NCI-H1436 (cell line): ENCODE data around the gene ZBTB7C.

Experiments
- DNase-seq: peaks from one replicate; lab custom pipeline; 2025; lab: John Stamatoyannopoulos, UW

Gene ZBTB7C

DNA sequence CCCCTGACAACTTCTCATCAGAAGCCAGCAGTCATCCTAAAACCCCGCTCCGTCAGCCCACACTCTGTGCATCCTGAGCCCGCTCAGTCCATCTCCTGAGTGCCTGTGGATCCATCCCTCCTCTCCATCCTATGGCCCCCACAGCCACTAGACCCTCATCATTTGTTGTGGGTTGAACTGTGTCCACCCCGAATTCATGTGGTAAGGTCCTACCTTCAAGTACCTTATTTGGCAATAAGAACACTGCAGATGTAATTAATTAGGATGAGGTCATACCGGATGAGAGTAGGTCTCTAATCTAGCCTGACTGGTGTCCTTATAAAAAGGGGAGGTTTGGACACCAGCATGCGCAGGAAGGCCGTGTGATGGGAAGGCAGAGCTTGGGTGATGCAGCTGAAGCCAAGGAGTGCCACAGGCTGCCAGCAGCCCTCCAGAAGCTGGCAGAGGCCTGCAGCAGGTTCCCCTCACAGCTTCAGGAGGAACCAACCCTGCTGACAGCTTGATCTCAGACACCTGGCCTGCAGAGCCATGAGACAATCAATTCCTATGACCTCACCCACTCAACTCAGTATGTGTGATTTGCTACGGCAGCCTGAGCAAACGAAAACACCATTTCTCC is 192.4 kb downstream of the ZBTB7C start:
- DNase-seq, result peak; percentile 49

DNA sequence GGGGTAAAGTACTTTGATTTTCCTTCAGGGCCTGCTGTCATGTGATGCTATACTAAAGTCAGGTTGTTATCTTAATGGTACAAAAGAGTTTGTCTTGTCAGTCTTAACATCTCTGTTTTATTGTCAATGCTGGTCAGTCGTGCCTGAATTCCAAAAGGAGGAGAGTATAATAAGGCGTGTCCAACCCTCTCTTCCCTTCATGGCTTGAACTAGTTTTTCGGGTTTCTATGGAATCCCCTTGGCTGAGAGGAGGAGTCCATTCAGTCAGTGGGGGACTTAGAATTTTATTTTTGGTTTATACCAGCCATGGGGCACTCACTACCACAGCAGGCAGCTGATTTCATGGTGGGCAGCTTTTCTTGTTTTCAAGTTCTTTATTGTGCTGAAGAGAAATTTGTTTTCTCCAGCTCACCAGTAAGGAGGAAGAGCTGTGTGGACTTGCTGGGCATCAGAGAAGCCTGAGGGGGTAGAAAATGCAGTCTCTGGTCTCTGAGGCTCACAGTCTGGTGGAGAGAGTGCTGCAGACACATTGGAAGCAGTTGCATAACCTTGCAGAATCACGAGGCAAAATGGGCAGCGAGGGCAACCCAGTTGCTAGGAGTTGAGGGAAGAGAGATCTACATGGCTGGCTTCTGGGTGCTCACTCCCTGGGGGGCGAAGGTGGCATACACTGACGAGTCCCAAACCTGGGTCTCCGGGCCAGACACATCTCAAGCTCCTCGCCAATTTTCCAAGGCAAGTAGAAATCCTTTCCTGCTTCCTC is 193.1 kb downstream of the ZBTB7C start:
- DNase-seq, result no peak

DNA sequence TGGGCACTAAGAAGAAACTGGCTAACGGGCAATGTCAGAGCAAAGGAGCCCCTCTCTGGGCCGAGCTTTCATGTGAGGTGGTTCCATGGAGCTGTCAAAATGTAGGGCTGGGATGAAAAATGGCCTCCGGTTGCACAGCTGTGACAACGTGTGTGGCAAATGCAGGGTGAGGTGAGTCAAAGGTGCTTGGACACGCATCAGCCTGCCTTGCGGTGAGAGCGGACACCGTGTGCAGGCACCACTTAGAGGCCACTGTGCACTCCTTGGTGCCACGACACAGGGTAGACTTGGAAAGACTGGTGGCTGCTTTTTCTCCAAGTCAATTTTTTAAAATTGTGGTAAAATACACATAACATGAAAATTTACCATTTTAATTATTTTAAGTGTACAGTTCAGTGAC is 195.4 kb downstream of the ZBTB7C start:
- no peak for DNase-seq

DNA sequence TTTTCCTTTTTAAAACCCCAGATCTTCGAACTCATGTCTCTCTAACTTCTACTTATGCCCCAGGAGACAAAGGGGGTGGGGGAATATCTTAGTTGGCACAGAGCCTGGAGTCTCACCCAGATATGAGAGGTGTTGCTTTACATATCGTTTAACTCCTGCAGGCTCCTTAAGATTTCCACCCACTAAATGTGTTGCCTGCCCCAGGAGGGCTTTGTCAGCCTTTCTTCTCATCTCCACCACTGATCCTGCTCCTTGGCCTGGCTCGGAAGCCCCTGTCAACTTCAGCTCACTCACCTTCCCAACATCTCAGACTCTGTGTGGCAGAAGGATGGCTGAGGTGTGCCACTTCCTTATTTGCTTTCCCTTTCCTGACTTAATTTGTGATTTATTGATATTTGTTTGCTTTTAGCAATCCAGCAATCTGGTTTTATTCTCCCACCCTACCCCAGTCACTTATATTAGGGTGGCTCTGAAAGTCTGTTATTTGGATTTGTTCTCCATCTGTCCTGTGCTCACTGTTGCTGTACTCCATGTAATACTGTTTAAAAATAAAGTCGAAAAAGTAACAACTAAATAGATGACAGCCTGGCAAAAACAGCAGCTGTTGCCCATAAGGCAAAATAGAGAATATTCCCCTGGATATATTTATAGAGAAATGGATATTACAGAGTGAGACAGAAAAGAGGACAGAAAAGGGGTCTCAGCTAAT is 200.6 kb downstream of the ZBTB7C start:
- DNase-seq, result peak; percentile 10

DNA sequence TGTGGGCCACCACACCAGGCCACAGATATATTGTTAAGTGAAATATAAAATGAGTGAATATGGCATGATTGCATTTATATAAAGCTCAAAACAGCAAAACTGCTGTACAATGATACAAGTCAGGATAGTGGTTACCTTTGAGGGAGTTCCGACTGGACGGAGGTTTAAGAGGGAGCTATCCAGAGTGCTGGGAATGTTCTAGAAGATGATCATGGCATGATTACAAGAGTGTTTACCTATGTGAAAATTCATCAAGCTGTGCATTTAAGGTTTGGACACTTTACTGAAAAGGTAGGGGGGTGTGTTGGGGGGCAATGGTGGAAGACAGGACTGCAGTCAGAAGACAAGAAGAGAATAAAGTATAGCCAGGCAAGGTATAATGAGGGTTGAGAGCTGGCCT is 201.4 kb downstream of the ZBTB7C start:
- no peak for DNase-seq

DNA sequence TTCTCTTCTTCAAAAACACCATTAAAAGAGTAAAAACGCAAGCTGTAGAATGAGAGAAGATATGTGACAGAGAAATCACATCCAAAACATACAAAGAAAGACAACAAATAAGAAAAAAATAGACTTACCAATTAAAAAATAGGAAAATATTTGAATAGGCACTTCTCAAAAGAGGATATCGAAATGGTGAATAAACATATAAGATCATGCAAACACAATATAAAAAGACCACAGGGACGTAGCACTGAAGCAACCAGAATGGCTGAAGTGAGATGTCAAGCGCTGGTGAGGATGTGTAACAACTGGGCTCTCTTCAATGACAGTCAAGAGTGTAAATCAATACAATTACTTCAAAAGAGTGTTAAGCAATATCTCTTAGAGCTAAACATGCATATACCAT is 202.3 kb downstream of the ZBTB7C start:
- no peak for DNase-seq

DNA sequence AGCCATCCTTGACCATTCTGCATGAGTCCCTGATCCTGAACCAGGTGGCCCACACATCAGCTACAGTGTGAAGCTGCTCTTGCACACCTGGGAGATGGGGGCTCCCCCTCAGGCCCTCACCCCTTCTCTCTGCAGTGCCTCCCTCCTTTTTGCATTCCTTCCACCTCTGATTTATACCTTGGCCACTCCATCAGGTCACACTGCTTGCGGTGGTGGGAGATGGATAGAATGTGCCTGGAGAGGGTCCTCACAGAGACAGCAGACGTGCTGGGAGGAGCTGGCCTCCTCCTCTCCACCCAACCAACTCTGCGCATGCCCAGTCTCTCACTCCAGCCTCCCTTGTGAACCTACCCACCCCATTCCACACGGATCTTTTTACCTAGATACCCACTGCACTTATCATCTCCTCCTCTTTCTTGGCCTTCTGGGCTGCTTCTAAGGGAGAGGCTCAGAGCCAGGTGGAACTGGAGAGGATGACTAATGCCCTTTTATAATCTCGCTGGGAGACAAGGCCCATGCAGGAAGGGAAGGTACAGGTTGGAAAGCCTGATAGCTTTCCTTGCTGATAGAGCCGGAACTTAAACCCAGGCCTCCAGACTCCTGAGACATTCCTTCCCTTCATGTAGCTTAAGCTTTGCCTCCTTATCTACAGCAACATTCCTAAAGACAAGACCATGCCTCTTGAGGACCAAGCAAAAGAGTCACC is 205.1 kb downstream of the ZBTB7C start:
- DNase-seq, result no peak

DNA sequence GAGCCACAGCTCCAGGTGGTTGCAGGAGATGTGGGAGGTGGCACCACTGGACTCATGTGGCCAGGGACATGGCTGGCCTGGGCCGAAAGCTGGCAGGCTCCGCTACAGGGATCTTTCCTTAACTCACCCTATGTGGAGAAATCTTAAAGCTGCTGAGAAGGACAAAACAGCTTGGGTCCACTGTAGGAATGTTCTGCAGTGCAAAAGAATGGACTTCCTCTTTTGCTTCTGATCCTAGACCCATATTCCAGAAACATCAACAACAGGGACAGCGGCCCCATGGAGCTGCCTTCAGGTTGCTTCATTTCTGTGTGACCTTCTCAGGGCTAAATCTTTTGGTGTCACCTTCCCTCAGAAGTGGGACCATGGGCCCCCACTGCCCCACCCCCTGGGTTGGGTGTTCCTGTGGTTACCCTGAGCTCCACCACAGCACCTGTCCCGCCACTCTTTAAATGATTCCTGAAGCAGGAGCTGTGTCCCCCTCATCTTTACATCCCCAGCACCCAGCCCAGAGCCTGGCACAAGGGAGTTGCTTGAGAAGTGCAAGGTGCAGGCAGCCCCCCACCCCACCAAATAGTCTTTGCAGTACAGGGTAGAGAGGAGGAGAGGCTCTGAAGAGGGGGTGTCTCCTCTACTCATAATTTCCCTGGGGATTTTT is 205.8 kb downstream of the ZBTB7C start:
- no peak for DNase-seq

DNA sequence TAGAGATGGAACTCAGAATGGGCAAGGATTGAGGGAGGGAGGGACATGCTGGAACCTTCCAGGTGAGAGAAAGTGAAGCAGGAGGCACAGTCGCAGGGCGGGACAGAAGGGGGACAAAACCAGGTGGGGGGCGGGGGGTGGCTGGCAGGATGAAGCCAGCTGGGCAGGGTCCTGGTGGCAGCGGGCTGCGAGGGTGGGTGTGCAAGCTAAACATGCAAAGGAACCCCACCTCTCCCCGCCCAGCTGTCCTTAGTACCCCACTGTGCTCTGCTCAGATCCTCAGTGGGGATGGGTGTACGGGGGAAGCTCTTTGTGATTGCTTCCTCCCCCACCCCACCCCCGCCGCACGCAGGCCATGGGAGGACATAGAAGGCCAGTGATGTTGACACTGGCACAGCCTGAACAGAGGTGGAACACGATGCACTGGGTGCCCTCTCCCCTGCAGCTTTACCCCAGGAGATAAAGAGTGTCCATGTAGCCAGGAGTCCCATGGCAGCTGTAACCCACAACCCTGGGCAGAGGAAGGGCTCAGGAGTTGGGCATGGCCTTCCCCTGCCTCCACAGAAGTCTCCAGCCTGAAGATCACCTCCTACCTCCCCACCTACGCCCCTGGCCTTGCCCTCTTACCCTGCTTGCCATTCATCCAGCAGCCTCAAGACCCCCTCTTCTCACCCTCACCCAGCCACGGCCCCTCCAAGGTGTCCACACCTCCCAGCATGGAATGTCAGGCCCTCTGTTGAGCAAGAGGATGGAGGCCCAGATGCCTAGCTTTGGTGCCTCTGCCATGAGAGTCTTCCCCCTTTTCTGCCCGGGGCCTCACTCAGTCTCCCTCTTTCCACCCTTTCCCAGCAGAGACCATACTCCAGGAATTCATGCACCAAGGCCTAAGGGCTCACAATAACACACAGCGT is 206.6 kb downstream of the ZBTB7C start:
- no peak for DNase-seq

DNA sequence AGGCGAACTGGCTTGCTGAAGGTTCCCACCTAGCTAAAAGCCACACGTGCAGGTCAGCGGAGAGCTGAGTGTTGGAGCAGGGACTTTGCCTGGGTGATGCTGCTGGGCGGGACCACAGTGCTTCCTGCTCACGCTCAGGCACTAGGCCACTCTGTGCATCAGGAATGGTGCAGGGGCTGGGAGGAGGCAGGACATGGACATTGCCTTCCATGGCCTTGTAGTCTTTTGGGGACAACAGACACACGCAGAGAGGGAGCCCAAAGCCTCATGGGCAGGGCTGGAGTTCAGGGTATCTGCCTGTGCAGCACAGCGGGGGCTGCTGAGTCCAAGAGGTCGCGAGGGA is 207.2 kb downstream of the ZBTB7C start:
- no peak for DNase-seq

DNA sequence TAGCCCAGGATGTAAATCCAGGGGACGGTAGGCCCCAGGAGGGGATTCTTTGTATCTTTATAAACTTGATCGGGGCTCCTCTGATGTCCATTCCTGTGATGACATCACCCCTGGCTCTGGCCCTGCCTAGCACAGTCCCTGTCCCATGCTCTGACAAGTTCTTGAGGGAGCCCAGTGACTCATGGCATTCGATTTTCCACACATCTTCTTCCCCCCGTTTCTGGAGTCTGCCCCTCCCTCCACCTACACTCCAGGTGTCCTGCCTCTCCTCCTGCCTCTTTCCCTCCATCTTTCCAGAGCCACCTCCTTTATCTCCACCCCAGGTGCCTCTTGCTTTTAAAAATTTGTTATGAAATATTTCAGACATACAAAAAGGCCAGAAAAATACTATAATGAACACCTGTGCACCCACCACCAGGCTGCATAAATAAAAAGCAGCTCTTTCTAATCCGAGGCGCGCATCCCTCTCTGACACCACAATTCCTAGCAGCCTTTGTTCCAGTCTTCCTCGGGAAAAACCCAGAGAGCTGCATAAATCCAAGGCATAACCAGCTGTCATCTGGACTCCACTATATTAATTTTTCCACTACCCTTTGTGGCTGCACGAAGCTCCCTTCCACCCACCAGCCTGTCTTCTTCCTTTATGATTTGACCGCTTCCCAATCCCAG is 207.7 kb downstream of the ZBTB7C start:
- no peak for DNase-seq

DNA sequence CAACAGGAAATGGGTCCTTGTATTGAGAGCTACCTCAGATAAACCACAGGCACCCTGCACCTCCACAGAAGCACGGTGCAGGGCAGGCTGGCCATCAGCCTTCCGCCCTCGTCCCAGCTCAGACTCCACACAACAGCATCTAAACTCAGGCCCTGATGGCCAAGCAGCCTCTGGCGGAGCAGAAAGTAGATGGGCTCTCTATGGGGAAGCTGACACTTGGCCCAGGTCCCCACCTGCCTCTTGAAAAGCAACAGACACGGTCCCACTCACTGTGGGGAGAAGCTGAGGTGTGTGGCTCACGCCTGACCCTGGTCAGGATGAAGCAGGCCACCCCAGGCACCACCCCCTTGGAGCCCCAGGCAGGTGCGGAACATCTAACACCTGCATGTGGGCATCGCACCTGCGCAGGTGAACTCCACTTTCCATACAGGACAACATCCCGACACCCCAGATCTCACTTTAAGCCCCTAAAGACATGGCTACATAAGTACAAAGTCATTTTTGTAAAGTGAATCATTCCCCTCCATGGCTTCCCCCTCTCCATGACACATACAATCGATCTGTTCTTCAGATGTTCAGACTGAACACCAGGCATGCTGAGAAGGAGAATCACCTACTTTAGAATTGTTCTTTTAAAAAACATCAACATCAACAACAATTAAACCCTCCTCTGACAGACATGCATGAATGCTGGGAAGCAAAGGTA is 208.4 kb downstream of the ZBTB7C start:
- no peak for DNase-seq

DNA sequence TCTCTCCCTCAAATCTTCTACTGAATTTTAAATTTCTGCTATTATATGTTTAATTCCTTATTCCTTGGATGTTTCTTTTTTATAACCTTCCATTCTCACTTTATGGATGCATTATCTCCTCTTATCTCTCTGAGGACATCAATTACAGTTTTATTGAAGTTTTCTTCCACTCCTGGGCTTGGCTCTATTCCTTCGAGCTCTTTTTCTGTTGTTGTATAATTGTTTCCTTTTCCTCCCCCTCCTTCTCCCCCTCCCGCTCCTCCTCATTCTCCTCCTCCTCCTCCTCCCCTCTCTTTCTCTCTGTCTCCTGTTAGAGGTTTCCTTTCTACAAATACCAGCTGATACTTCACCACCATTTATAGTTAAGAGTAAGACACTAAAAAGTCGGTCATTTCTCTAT is 209.8 kb downstream of the ZBTB7C start:
- no peak for DNase-seq

DNA sequence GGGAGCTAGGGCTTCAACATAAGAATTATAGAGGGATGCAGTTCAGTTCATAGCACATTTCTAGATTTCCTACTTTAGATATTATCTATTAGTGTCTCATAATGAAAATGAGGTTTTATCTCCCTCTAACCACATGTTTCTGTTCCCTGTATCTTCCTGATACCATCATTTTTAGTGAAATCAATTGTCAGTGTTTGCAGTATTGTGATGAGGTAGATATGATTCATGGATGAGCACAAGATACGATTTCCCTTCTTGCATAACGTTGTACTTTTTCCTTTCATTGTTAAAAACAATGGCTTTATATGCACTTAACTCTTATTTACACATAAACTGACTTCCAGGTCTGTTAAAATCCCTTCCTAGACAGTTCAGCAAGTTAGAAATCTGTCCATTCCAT is 211.4 kb downstream of the ZBTB7C start:
- no peak for DNase-seq

DNA sequence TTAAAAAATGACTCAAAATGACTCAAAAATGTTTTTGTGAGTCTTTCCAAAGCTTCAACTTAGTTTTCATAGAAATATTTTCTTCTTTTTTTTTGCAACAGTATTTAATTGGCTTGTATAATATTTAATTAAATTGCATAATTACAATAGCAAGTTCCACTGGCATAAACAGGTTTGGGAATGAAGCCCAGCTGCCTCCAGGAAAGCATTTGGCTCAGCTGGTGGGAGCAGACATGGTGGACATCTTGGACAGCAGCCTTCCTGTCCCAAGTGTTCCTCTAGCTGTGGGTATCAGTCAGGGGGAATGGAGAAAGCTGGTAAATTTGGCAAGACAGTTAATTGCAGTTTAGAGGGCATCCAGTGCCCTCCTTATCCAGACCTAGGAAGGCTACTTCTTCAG is 213.4 kb downstream of the ZBTB7C start:
- no peak for DNase-seq

DNA sequence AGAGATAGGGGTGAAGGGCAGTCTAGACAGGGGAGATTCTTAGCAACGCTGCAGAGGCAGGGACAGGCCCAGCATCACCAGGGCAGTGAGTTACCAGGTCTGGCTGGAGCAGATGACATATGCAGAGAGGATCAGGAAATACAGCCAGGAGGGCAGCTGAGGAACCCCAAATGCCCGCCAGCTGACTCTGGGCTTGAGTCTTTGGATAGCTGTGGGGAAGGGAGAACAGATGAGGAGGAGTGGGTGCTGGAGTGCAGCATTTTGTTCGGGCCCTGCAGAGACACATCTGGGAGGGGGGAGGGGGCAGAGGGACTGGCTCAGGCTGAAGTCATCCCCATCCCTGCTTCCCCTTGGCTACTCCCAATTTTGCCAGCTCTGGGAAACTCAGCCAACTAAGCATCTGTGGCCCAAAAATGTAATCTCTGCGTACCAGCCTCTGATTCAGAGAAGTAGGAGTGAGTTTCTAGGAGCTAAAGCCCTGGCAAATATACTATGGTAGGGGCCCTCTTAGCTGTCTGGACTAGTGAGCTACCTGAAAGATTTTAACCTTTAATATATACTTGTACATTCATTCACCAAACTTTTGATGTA is 214.5 kb downstream of the ZBTB7C start:
- DNase-seq, result no peak

DNA sequence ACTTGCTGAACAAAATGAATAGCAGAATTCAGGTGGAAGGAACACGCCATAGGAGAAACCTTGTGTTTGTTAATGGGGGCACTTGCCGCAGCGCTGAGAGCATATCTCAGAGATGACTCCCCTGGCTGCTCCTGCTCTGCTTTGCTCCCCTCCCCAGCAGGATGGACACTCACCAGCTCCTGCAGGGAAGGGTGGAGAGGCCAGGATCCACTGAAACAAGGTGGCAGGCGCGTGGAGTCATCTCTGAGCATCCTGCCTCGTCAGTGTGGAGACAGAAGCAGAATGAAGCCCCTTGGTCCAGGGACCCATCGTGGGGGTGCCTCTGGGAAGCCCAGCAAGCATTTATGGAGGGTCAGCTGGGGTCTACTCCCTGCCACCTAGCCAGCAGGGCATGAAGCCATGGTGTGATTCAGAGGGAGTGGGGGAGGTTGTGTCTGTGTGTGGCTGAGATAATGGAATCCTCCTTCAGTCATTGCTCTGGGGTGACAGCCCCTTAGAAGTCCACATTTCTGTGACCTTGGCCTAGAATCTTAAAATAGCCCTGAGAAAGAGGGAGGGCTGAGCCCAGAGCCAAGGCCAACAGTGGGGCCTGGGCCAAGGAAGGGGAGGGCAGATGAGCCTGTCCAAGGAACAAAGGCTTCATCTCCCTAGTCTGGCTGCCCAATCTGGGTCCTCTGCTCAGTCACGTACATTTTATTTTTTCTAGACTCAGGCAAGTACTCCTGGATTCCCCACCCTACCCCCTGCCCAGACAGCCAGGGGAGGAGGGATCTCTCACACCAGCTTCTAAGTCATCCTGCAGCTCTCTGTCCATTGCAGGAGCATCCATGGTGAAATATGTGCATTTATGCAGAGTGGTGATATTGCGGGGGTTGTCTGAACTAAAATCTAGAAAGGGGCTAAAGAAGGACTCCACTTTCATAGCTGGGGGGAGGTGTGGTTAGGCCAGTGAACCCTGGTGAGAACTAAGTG is 215.4 kb downstream of the ZBTB7C start:
- DNase-seq, result no peak

DNA sequence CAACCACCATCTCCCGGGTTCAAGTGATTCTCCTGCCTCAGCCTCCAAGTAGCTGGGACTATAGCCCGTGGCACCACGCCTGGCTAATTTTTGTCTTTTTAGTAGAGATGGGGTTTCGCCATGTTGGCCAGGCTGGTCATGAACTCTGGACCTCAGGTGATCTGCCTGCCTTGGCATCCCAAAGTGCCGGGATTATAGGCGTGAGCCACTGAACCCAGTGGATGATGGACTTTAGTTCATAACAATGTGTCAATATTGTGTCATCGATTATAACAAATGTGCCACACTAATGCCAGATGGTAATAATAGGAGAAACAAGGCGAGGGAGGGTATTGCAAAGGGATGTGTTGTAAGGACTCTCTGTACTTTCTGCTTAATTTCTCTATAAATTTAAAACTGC is 216.6 kb downstream of the ZBTB7C start:
- no peak for DNase-seq
